SK-N-MC (cell line): ENCODE data around the gene CYFIP2.

Experiments
- EZH2 ChIP-seq: fragments of 200-600 bp; sonication (generic); IDR thresholded peaks from one replicate; pipeline ENCODE4 v1.6.1; 2017; ENCODE audit warnings: antibody characterized with exemption
- FOXP2 ChIP-seq: optimal IDR thresholded peaks from 2 replicates; pipeline ENCODE3; 2011; ENCODE audit warnings: mild to moderate bottlenecking, moderate library complexity; ENCODE audit not compliant: insufficient read depth; ENCODE audit errors: extremely low read length, control extremely low read depth
- POLR2AphosphoS5 ChIP-seq: IDR thresholded peaks from 2 replicates; pipeline ENCODE4 v1.6.1; 2012; ENCODE audit warnings: mild to moderate bottlenecking, low read depth, low read length, borderline replicate concordance

- TF ChIP-seq EZH2: no peak
- no peak for TF ChIP-seq POLR2AphosphoS5
- TF ChIP-seq FOXP2: no peak
Measured at GRCh38 chr5:157378509-157378908, 112.6 kb downstream of the CYFIP2 start.
